OCI-LY1 (cell line): ENCODE measurements around the gene TTC27.

Experiments used
- CTCF ChIP-seq: fragments of 200-600 bp; sonication (generic), shearing (Covaris generic); IDR thresholded peaks from 2 replicates; pipeline ENCODE4 v1.5.1; 2017; ENCODE audit warnings: mild to moderate bottlenecking, antibody characterized with exemption, low read length, moderate library complexity, mixed read lengths
- EZH2 ChIP-seq: fragments of 200-600 bp; sonication (generic), shearing (Covaris generic); IDR thresholded peaks from 2 replicates; pipeline ENCODE4 v1.8.0; 2017; ENCODE audit warnings: borderline replicate concordance, mixed run types, mild to moderate bottlenecking, antibody characterized with exemption, low read length, moderate library complexity, mixed read lengths

GRCh38 chr2:32812316-32812715 lies 184.5 kb downstream of the TTC27 start:
- TF ChIP-seq CTCF (no peak), EZH2 (no peak)
